Vagina (tissue), 2 donors: Measurements from ENCODE around the gene RBBP8NL.

Experiments
- CTCF ChIP-seq, 3 experiments: fragments of 450-650 bp in 2 of 3; fragments of 200-600 bp in 1 of 3; sonication (generic) in 1 of 3; IDR thresholded peaks; one replicate each; pipeline ENCODE4 v1.5.1; 2017 to 2019; ENCODE audit warnings: antibody characterized with exemption in 3 of 3, mild to moderate bottlenecking in 2 of 3, moderate library complexity in 2 of 3
- POLR2A ChIP-seq, 2 donors: fragments of 450-650 bp; IDR thresholded peaks; one replicate each; pipeline ENCODE4 v1.6.1; 2017; ENCODE audit warnings: antibody characterized with exemption in 2 of 2, mild to moderate bottlenecking in 2 of 2, moderate library complexity in 2 of 2

DNA sequence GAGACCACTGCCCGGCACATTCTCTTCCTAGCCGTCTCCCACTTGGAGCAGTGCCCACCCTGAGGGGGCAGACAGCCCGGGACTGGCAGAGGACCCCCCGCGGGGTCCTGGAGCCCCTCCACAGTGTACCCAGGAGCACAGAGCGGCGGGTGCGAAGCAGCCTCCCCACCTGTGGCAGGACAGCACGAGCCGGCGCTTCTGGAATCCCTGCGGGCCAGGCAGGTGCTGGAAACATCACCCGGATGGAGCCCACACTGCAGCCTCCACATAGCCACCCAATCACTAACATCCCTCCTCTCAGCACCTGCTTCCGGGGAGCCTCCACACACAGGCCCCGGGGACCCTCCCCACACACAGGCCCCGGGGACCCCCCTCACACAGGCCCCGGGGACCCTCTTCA lies 29.8 kb upstream of the RBBP8NL start:
- TF ChIP-seq CTCF (IDR thresholded peaks at IDR 0.05) (no peak), POLR2A (IDR thresholded peaks at IDR 0.05) (no peak)
